ENCODE measurements around the gene CHODL.

Gene CHODL

DNA sequence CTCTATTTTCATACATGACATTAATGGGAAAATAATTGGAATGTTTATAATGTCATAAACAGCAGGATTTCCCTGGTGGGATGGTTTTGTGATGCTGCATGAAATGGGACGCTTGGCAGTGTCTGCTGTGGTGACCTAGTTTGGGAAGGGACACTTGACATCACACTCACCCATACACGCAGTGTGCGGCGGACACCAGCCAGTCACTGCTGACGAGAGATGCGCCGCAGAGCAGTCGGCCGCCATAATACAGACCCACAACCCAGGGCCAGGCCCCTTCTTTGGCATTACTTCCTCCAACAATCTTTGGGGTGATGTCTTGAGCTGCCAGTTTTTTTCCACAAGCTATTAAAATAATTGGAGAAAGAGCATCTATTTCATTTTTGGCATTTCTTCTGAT, 49.5 kb downstream of the CHODL start:
- no peak for DNase-seq

GRCh38 chr21:18298228-18298627, 53.6 kb downstream of the CHODL start:
- DNase-seq: no peak
